Vagina (tissue), 2 donors: ENCODE data around the gene RGS14. TPM values are rescaled to one million over a fixed set of nuclear protein-coding genes. Genes with fewer than 3 reads are reported as not detected.

Experiments
- DNase-seq, 2 donors: peaks; one replicate each; pipeline ENCODE4 v3.0.0-alpha.2; 2017; ENCODE audit errors: extremely low spot score in 2 of 2
- H3K27ac ChIP-seq: fragments of 200-600 bp; sonication (generic); one replicate; pipeline ENCODE4 v1.5.1; 2019
- H3K27me3 ChIP-seq: fragments of 200-600 bp; sonication (generic); one replicate; pipeline ENCODE4 v1.5.1; 2019
- H3K36me3 ChIP-seq, 2 donors: fragments of 200-600 bp; sonication (generic); one replicate each; pipeline ENCODE4 v1.5.1; 2017 to 2019
- H3K4me1 ChIP-seq: fragments of 200-600 bp; sonication (generic); one replicate; pipeline ENCODE4 v1.5.1; 2019
- H3K4me3 ChIP-seq, 2 donors: fragments of 200-600 bp; sonication (generic); 1 replicate in 1 of 2; 2 replicates in 1 of 2; pipeline ENCODE4 v1.5.1; 2016 to 2019
- H3K9me3 ChIP-seq: fragments of 200-600 bp; sonication (generic); one replicate; pipeline ENCODE4 v1.5.1; 2019
- CTCF ChIP-seq, 3 experiments: fragments of 450-650 bp in 2 of 3; fragments of 200-600 bp in 1 of 3; sonication (generic) in 1 of 3; IDR thresholded peaks; one replicate each; pipeline ENCODE4 v1.5.1; 2017 to 2019; ENCODE audit warnings: antibody characterized with exemption in 3 of 3, mild to moderate bottlenecking in 2 of 3, moderate library complexity in 2 of 3
- POLR2A ChIP-seq, 2 donors: fragments of 450-650 bp; IDR thresholded peaks; one replicate each; pipeline ENCODE4 v1.6.1; 2017; ENCODE audit warnings: antibody characterized with exemption in 2 of 2, mild to moderate bottlenecking in 2 of 2, moderate library complexity in 2 of 2
- POLR2AphosphoS5 ChIP-seq, 2 donors: sonication (generic); formaldehyde crosslinking; IDR thresholded peaks; one replicate each; pipeline ENCODE4 v1.9.0; 2017; ENCODE audit warnings: antibody characterized with exemption in 2 of 2, mild to moderate bottlenecking in 2 of 2, low read depth in 1 of 2; ENCODE audit not compliant: insufficient read depth in 1 of 2
- intact Hi-C: fragments of 100-400 bp; cut with DNase I; formaldehyde crosslinking; loops from one replicate; pipeline ENCODE4 v1.15.1; 2023
- total RNA-seq: library from RNA; depleted of rRNA; stranded (reverse); fragments of >200 nt; gene quantifications from one replicate; pipeline ENCODE4 v1.2.3, GENCODE V29; 2016

Gene RGS14
- total RNA-seq, 1 donor from 2014 or later: 49.1 TPM

- H3K4me3 ChIP-seq: no peak overlapping the region
- no peak for DNase-seq
- H3K27ac ChIP-seq: no peak overlapping the region
- no peaks in the 10 kb centered on the region for H3K36me3 ChIP-seq
- TF ChIP-seq CTCF (IDR thresholded peaks at IDR 0.05) (no peak), POLR2AphosphoS5 (IDR thresholded peaks at IDR 0.05; ENCODE audit: insufficient read depth in 1 of 2, low read depth in 1 of 2) (no peak), POLR2A (IDR thresholded peaks at IDR 0.05) (no peak)
- H3K4me1 ChIP-seq: peaks cover 35% of the 10 kb centered on the region
- H3K9me3 ChIP-seq: no peaks in the 10 kb centered on the region
- no peaks in the 10 kb centered on the region for H3K27me3 ChIP-seq
- intact Hi-C loops: no loop called here
Observed at GRCh38 chr5:177376107-177376506, 18.4 kb downstream of the RGS14 start.

- intact Hi-C loops: no loop called here
- no peak overlapping the region for H3K27ac ChIP-seq
Observed at GRCh38 chr5:177377851-177378776, 20.4 kb downstream of the RGS14 start.

GRCh38 chr5:177378884-177379883 lies 21.5 kb downstream of the RGS14 start:
- no peak for DNase-seq
- intact Hi-C loops: no loop called here
- Histone ChIP-seq H3K9me3 (no peaks in the 10 kb centered on the region), H3K4me1 (peaks cover 8% of the 10 kb centered on the region), H3K27ac (no peak overlapping the region), H3K27me3 (no peaks in the 10 kb centered on the region), H3K36me3 (no peaks in the 10 kb centered on the region), H3K4me3 (no peak overlapping the region)
- no peak for TF ChIP-seq CTCF (IDR thresholded peaks at IDR 0.05)
- TF ChIP-seq POLR2A (IDR thresholded peaks at IDR 0.05): no peak
- TF ChIP-seq POLR2AphosphoS5 (IDR thresholded peaks at IDR 0.05; ENCODE audit: insufficient read depth in 1 of 2, low read depth in 1 of 2): no peak

More at GRCh38 chr5:177377851-177378776, 20.4 kb downstream of the RGS14 start:
- no peak overlapping the region for H3K4me3 ChIP-seq
- DNase-seq: no peak
- H3K36me3 ChIP-seq: no peaks in the 10 kb centered on the region
- H3K4me1 ChIP-seq: peaks cover 16% of the 10 kb centered on the region
- H3K27me3 ChIP-seq: no peaks in the 10 kb centered on the region
- TF ChIP-seq POLR2AphosphoS5 (IDR thresholded peaks at IDR 0.05; ENCODE audit: insufficient read depth in 1 of 2, low read depth in 1 of 2) (no peak), POLR2A (IDR thresholded peaks at IDR 0.05) (no peak)
- no peaks in the 10 kb centered on the region for H3K9me3 ChIP-seq

GRCh38 chr5:177380805-177381126 lies 23.0 kb downstream of the RGS14 start:
- Histone ChIP-seq H3K27me3 (no peaks in the 10 kb centered on the region), H3K36me3 (no peaks in the 10 kb centered on the region), H3K4me1 (peaks cover 10% of the 10 kb centered on the region), H3K9me3 (no peaks in the 10 kb centered on the region), H3K4me3 (no peak overlapping the region), H3K27ac (no peak overlapping the region)
- intact Hi-C loops: no loop called here
- TF ChIP-seq CTCF (IDR thresholded peaks at IDR 0.05) (no peak), POLR2A (IDR thresholded peaks at IDR 0.05) (no peak), POLR2AphosphoS5 (IDR thresholded peaks at IDR 0.05; ENCODE audit: insufficient read depth in 1 of 2, low read depth in 1 of 2) (no peak)
- DNase-seq: no peak

GRCh38 chr5:177382423-177383029 lies 24.8 kb downstream of the RGS14 start:
- intact Hi-C loops: no loop called here
- no peaks in the 10 kb centered on the region for H3K36me3 ChIP-seq
- no peak for DNase-seq
- H3K27ac ChIP-seq: no peak overlapping the region
- no peaks in the 10 kb centered on the region for H3K9me3 ChIP-seq
- no peak overlapping the region for H3K4me3 ChIP-seq
- no peaks in the 10 kb centered on the region for H3K27me3 ChIP-seq
- no peak for TF ChIP-seq POLR2AphosphoS5 (IDR thresholded peaks at IDR 0.05; ENCODE audit: insufficient read depth in 1 of 2, low read depth in 1 of 2)
- H3K4me1 ChIP-seq: peaks cover 18% of the 10 kb centered on the region
